HG03439 (cell line): Measurements from ENCODE around the gene PRTN3.
"Not testable (repeated sequence)": the region's sequence is repeated elsewhere in the genome, so short reads cannot be mapped to it uniquely, and the experiment has no call there.

Source experiments
- ATAC-seq: cut with Tn5 transposase; IDR thresholded peaks from one replicate; pipeline ENCODE4 v1.9.1; 2021; ENCODE audit warnings: mild to moderate bottlenecking, moderate library complexity; ENCODE audit not compliant: unreplicated experiment

The PRTN3 gene

GRCh38 chr19:862581-863314 is 21.9 kb downstream of the PRTN3 start:
- no peak for ATAC-seq

- ATAC-seq, result no peak
Observed at GRCh38 chr19:863315-863620, 22.5 kb downstream of the PRTN3 start.

- ATAC-seq, result no peak
Observed at GRCh38 chr19:866769-867300, 26.0 kb downstream of the PRTN3 start.

GRCh38 chr19:867301-867793 is 26.5 kb downstream of the PRTN3 start:
- ATAC-seq, result no peak

DNA sequence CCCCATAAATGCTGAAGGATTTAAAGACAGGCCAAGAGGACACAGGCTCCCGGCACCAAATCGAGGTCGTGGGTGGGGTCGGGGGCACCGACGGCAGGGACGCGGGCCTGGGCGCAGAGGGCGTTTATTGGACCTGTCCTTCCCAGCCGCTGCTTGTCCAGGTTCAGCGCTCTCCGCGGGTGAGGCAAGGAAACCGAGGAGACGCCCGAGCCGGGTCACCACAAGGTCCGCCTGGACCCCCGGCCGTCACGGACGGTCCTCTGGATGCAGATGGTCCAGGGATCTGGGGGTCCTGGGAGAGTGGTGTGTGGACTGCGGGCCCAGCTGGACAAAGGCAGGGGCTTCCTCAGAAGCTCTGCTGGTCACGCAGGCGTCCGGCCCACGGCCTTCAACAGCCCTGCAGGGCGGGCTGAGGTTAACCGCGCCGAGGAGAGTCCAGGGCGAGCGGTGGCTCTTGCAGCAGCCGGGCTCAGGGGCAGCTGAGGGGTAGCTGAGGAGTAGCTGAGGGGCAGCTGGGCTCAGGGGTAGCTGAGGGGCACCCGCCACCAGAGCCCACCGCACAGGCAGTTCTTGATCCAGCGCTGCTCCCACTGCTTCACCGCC is 27.2 kb downstream of the PRTN3 start:
- no peak for ATAC-seq

GRCh38 chr19:868458-869244 is 27.9 kb downstream of the PRTN3 start:
- ATAC-seq, result no peak

DNA sequence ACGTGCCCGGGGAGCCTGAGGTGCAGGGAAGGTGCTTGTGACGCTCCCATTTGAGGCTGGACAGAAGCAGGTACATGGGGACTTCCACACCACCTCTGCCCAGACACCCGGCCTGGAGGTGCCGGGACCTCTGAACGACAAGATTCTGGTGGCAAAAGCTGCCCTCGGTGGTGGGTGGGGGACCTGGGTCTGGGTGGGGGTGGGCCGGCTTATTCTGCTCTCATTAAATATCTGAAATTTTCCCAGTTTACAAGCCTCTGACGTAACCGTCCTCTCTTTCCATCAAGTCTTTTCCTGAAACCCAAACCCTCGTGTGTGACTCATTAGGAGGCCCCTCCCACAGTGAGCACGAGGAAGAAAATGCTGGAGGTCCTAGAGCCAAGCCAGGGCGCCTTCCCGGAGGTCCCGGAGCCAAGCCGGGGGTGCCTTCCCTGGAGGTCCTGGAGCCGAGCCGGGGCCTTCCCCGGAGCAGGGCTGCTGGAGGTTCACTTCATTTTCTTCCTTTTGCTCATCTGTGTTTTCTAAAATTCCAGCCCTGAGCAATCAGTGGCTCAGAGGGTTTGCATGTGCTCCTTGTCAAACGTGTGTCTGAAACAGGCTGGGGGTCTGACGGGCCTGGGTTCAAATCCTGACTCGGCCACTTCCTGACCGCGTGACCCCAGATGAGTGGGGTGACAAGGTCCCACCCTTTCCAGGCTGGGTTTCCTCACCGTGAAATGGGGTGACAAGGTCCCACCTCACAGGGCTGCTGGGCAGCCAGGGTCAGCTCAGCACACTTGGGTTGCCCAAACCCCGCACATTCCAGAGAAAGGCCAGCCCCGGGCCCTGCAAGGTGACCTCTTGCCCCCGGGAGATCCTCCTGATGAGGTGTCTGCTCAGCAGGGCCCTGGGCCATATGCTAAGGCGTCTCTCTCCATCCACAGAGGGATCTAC is 28.7 kb downstream of the PRTN3 start:
- ATAC-seq, result no peak

GRCh38 chr19:870314-870713 is 29.5 kb downstream of the PRTN3 start:
- ATAC-seq, result no peak

GRCh38 chr19:870963-871401 is 30.2 kb downstream of the PRTN3 start:
- no peak for ATAC-seq

DNA sequence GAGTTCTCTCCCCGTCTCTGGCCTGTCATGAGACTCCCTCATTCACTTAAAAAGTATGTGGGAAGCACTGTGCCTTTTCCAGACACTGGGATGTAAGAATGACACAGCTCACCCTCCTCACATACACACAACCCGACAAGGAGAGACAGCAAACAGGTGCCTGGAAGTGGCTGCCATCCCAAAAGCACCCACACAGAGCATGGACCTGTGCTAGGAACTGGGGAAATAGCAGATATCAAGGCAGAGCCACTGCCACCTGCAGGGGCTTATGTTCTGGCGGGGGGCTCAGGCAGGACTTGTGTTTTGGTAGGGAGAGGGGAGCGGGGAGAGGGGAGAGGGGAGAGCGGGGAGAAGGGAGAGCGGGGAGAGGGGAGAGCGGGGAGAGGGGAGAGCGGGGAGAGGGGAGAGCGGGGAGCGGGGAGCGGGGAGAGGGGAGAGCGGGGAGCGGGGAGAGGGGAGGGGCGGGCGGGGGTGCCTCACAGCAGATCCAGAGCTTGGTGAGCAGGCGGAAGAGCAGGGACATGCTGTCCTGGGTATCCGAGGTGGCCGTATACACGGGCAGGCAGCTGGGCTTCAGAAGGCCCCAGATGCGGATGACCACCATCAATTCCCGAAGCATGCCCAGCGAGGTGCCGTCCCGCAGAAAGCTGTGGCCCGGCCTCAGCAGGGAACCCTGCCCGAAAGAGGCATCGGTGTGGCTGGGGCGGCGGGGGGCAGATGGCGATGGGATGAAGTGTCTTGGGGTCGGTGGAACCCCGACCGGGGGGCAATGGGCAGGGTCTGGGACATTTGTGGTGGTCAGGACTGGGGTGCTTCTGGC is 30.9 kb downstream of the PRTN3 start:
- no peak for ATAC-seq

DNA sequence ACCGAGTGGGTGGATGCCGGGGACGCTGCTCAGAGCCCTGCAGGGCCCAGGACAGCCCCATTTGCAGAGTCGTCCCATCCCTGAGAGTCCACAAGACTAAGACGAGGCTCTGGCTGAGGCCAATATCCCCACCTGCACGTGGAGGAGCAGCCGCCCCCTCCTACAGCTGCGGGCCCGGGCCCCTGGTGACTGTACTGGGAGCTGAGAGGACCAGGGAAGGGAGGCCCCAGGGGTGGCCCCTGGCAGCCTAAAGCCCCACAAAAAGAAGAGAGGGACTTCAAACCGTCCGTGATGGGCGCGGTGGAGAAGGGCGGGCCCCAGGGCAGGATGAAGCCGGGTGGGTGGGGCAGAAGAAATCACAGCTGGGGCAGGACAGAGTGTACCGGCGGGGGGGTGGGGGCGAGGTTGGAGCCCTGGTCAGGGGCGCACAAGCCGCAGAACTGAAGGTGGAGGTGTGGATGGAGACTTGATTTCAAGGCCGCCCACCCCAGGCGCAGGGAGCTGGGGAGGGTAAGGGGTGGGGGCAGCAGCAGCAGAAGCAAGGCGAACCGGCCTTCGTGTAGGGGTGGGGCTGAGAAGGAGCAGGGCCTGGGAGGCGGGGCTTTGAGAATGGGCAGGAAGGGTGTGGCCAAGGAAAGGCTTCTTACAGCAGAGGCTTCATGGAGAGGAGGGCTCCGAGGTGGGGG is 31.6 kb downstream of the PRTN3 start:
- ATAC-seq, result no peak

- ATAC-seq, result no peak
Observed at GRCh38 chr19:873084-873483, 32.3 kb downstream of the PRTN3 start.

DNA sequence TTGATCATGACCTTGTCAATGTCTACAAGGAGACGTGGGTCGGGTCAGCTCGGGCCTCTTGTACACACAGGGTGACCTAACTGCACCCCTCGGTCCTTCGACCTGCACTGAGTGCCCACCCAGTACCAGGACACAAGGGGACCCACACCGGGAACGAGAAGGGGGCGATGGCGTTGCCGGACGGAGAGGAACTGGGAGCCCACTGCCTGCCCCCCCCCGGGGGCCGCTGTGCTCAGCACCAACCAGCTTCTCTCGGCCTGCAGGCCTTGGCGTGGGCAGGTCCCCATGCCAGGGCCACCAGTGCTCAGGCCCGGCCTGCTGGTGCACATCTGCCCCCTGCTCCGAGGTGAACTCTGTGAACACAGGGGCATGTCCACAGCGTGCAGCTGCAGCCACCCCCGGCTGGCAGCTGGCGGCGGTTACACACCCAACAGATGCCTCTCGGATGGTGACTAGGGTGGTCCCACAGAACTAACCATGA is 32.8 kb downstream of the PRTN3 start:
- ATAC-seq, result no peak

DNA sequence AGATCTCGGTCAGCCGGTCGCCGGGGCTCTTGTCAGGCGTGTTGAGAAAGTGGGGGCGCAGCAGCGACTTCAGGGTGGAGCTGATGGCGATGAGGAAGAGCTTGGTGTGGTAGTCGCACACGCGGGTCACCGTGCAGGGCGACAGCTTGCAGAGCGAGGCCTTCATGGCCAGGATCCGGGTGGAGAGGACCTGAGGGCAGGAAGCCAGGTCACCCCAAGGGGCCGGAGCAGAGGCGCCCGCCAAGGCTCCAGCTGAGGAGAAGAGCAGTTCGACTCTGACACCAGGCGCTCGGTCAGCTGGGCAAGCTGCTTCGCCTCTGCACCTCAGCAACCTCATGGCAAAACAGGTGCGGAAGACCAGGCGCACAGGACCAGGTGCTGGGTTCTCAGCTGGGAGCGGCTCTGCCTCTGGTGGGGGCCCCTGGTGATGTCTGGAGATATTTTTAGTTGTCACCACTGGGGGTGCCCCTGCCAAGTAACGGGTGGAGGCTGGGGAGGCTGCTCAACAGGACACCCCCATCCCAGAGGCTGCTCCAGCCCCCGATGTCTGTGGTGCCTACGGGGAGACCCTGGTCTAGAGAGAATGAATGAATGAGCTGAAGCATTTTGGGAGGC is 34.6 kb downstream of the PRTN3 start:
- ATAC-seq, result no peak

- ATAC-seq, result no peak
Observed at GRCh38 chr19:876089-876488, 35.3 kb downstream of the PRTN3 start.

GRCh38 chr19:876780-877314 is 36.0 kb downstream of the PRTN3 start:
- no peak for ATAC-seq

DNA sequence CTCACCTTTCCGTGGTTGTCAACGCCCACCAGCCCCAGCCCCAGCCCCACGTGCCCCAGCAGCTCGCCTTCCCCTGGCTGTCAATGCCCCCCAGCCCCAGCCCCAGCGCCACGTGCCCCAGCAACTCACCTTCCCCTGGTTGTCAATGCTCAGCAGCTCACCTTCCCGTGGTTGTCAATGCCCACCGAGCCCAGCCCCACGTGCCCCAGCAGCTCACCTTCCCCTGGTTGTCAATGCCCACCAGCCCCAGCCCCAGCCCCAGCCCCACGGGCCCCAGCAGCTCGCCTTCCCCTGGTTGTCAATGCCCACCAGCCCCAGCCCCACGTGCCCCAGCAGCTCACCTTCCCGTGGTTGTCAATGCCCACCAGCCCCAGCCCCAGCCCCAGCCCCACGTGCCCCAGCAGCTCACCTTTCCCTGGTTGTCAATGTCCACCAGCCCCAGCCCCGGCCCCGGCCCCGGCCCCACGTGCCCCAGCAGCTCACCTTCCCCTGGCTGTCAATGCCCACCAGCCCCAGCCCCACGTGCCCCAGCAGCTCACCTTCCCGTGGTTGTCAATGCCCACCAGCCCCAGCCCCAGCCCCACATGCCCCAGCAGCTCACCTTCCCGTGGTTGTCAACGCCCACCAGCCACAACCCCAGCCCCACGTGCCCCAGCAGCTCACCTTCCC is 37.3 kb downstream of the PRTN3 start:
- not testable (repeated sequence) for ATAC-seq
